ENCODE data around the gene OR52E4.

DNA sequence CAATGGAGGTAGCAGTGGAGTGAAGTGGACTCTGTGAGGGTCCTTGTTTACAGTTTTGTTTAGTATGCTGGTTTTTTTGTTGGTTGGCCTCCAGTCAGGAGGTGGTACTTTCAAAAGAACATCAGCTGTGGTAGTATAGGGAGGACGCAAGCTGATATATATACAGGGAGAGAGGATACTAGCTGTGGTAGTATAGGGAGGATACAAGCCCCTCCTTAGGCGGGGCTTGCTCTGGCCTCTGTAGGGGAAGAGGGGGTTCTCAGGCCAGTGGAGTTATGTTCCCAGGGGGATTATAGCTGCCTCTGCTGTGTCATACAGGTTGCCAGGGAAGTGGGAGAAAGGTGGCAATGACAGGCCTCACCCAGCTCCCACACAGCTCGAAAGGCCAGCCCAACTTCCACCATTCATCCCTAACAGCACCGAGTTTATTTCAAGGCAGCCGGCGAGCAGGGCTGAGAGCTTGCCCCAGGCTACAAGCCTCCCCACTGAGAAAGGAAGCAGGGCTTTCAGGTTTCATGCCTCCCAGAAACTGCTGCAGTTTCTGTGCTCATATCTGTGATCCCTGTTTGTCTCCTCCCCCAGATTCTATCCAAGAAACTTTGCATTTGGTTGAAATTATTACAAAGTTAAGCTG is 49.1 kb upstream of the OR52E4 start:
- TF ChIP-seq CTCF (conservative IDR thresholded peaks at IDR 0.05) (no peak), ZFX (IDR thresholded peaks at IDR 0.05) (no peak)
